KBM-7 (cell line): ENCODE results near the gene SLC35B4.

Experiments used
- DNase-seq: peaks from one replicate; pipeline ENCODE4 v3.0.0-alpha.2; 2015
- in situ Hi-C: fragments of 300-500 bp; cut with MboI; formaldehyde crosslinking; loops from 2 replicates; pipeline ENCODE4 v1.14.3; 2020; ENCODE audit warnings: low sequenced_read_pairs, low pct_unique_long_range_greater_than_20kb, mixed read lengths

The SLC35B4 gene

DNA sequence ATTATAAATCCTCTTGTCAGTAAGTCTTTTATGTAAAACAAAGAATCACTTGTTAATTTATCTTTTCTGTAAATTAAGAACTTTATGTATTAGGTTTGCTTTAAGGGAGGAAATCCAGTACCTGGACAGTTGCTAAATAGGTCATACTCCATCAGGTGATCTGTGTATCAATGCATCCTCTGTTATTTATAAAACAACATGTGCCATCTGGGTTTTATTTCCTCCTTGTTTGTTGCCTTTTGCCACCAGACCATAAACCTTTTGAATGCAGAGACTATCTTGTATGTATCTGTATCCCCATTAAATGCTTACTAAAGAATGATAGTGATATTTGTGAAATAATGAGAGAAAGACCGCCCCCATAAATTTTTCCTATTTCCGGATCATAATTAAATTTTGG is 70.0 kb downstream of the SLC35B4 start:
- DNase-seq = no peak
- in situ Hi-C loops = no loop called here

DNA sequence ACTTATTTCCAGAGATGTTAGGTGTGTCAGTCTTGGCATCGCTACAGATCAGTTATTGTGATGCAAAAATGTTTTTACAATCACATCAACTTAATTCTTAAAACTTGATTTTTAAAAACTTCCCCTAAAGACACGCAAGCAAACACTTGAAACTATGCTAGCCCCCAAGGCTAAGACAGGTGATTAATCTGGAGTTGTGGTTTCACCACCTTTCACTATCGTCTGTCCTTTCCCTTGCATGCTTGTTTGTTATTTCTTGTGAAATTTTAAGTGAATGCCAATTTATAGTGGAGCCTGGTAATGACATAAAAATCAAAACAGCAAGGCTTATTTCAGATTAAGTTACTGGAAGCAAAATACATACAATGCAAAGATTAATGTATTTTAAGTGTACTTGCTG is 70.4 kb downstream of the SLC35B4 start:
- in situ Hi-C loops = no loop called here
- no peak for DNase-seq

DNA sequence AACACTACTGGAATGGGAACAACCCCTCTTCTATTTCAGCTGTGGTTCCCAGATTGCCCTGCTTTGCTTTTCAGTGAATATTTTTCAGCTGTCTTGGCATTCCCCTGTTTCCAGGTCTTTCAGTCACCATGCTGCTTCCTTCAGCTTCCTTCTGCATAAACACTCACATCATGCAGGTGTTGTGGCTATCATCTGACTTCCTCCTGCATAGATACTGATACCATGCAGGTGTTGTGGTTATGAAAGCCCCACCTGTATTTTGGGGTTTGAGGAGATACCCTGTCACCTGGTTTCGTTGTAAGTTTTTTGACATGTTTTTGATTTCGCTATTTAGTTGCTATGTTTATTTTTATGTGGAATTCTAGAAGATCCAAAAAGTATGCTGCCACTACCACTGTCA is 71.5 kb downstream of the SLC35B4 start:
- DNase-seq = no peak
- in situ Hi-C loops = no loop called here
